Activated CD8-positive, alpha-beta memory T cell treated with anti-CD3 and anti-CD28 coated beads for 24 hours (primary cell): Measurements from ENCODE around the gene GALNTL6.
"Not testable (repeated sequence)": the region's sequence is repeated elsewhere in the genome, so short reads cannot be mapped to it uniquely, and the experiment has no call there.

Experiments used
- DNase-seq: peaks from one replicate; pipeline ENCODE4 v3.0.0-alpha.2; 2020

Gene GALNTL6

DNA sequence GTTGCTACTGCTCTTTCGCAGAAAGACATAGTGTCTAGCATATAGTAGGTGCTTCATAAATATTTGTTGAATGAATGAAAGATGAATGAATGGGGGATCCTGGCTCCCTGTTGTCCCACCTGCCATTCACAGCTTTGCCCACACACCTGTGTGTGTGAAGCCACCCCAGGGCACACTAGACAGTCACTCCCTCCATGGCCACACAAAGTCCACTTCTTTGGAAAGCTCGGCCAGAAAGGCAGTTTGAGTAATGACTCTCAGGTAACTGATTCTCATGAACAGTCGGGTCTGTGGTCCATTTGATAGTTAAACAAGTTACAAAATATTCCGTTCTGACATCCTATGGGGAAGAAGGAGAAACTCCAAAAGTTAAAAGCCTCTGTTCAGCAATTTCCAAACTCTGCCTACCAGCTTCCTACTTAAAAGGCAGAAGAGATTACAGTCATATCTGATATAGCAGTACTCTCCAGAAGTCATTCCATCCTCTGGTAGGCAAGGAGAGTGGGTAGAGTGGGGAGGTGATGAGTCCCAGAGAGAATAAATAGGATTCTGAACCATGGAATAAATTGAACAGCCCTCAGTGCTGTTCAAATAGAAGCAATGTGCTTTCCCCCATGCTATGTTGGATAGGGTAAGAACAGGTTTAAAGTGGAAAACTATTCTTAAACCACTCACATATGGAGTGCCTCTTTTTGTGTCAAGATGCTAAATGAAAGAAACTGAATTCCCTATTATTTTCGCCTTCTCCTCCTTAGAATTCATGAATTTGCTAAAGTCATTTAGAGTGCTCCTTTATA, 1150.5 kb downstream of the GALNTL6 start:
- DNase-seq = no peak

DNA sequence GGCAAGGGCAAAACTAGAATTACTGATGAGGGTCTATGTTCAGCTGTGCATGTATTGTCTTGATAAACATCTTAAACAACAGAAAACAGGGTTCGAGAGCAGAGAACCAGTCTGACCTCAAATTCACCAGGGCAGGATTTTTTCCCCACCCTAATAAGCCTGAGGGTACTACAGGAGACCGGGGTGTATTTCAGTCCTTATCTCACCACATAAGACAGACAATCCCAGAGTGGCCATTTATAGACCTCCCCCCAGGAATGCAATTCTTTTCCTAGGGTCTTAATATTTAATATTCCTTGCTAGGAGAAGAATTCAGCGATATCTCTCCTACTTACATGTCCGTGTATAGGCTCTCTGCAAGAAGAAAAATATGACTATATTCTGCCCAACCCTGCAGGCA, 1157.0 kb downstream of the GALNTL6 start:
- DNase-seq = not testable (repeated sequence)

DNA sequence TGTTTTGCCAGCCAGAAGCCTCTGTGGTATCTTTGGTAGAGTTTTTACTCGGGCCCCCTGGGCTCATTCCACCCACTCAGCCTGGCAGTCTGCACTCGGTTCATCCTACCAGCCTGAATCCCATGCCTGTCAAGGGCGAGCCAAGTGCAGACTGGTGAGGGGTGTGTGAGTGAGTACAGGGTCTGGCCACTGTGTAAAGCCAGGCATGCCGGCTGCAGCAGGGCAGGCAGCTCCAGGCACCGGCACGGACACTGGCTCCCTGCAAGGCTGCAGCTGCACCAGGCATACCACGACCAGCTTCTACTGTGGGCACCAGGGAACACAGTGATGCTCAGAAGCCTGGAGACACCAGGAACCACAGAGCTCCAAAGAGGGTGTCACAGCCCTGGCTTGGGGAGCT, 1161.4 kb downstream of the GALNTL6 start:
- no peak for DNase-seq

- DNase-seq = no peak
Measured at GRCh38 chr4:172975651-172976229, 1162.5 kb downstream of the GALNTL6 start.

- DNase-seq = not testable (repeated sequence)
Measured at GRCh38 chr4:172977491-172978041, 1164.4 kb downstream of the GALNTL6 start.

GRCh38 chr4:172978848-172979247, 1165.6 kb downstream of the GALNTL6 start:
- DNase-seq = no peak

DNA sequence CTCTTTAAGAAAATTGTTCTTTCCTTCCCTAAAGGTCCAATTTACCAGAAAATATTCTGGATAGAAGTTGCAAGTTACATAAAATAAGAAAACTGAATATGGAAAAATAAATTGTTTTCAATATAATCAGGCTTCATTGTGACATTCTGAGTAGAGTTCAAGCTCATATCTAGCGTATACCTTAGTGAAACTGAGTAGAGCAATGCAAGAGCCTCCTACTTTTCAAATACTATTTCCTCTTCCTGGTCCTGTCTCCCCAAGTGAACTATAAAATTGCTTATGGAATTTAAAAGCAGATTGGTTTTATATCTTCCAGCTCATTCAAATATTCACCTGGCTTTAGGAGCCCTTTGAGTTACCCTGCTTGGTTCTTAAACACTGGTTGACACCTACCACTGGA, 1166.1 kb downstream of the GALNTL6 start:
- no peak for DNase-seq

GRCh38 chr4:172980219-172980618, 1167.0 kb downstream of the GALNTL6 start:
- DNase-seq = no peak

DNA sequence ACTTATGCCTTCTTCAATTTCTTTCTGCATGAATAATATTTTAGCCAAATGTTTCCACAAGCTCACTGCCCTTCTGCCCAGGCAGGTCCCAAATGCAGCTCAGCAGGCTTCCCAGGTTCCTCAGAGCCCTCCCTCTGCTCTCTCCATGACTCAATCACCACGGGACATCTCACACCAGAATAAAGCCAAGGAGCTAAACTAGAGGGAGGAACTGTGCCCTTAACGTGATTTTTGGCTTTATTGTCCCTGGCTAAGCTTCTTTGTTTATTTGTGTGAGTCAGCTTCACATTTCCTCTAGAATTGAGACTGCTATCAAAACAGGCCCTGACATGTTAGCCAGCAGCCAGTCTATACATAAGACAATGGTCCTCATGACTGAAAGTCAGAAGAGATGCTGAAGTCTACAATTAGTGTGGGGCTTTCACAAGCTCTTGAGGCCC, 1169.0 kb downstream of the GALNTL6 start:
- DNase-seq = no peak

DNA sequence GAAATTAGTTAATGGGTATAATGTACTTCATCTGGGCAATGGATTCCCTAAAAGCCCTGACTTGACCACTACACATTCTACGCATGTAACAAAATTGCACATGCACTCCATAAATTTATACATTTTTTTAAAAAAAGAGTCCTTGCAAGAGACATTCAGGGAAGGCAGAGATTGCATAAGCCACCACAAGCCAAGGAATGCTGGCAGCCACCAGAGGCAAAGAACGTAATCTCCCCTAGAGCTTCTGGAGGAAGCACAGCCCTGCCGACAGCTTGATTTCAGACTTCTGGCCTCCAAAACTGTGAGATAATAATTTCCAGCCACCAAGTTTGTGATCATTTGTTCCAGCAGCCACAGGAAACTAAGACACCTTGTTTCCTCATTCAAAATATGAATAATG, 1169.8 kb downstream of the GALNTL6 start:
- DNase-seq = no peak

- DNase-seq = no peak
Measured at GRCh38 chr4:172983631-172984030, 1170.4 kb downstream of the GALNTL6 start.

GRCh38 chr4:172985552-172985951, 1172.3 kb downstream of the GALNTL6 start:
- DNase-seq = no peak

DNA sequence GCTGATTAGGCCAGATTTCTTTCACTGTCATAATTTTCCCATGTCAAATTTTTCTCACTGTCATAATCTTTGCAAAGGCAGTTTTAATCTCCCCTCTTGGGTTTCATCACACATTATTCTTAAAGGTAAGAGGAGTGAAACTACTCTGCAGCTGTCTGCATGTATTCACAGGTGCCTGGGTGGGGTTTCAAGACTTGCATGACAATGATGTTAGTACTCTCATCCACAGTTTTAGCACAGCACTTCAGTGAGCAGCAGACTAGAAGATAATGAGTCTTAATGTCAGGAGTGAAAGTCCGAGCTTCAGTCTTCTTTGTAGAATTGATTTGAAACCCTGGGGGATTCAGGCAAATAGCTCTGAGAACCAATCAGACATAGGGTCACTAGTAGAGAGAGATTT, 1172.9 kb downstream of the GALNTL6 start:
- DNase-seq = no peak

- DNase-seq = no peak
Measured at GRCh38 chr4:172989984-172990820, 1177.0 kb downstream of the GALNTL6 start.

DNA sequence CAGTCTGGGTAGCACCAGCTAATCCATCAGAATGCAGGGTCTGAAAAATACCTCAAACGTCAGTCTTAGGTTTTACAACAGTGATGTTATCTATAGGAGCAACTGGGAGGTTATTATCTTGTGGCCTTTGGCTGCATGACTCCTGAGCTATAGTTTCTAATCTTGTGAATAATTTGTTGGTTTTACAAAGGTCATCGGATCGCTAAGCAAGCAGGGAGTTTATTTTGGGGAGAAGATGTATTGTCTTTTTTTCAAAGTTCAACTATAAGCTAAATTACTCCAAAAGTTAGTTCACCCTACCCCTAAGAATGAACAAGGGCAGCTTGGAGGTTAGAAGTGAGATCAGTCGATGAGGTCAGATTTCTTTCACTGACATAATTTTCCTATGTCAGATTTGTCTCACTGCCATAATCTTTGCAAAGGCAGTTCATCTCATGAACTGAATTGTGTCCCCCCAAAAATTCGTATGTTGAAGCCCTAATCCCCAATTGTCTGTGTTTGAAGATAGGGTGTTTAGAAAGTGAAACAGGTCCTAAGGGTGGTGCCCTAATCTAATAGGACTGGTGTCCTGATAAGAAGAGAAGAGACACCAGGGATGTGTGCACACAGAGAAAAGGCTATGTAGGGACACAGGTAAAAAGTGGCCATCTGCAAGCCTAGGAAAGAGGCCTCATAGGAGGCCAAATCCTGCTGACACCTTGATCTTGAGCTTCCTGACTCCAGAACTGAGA, 1179.6 kb downstream of the GALNTL6 start:
- no peak for DNase-seq

DNA sequence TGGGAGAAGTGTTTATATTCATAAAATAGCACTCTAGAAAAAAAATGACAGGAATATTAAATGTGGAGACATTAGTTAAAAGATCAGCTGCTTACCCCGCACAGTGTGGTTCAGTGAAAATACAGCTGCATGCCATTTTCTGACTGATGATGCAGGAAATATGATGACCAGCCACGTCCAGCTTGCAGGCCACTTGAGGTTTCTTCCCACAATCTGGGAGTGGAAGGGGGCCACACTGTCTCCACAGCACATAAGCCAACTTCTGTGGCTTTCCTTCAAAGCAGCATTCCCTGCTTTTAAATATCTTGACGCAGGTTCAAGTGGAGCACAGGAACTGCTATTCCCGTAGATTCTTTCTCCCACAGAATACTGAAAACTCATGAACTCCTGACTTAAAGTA, 1182.0 kb downstream of the GALNTL6 start:
- no peak for DNase-seq

DNA sequence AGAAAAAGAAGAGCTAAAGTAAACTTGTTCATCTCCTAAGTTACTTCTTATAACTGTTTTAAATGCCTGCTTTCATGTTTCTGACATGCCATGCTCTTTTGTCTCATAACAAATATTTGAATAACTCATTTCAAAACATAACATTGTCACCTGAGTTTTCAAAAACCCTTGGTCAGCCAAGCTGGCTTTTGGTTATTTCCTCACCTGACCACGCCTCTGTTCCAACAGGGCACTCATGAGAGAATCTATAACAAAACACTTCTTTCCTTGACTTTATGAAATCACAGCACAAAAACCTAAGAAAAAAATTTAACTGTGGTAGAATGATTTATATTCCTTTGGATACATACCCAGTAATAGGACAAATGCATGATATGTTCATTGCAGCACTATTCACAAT, 1182.5 kb downstream of the GALNTL6 start:
- no peak for DNase-seq

DNA sequence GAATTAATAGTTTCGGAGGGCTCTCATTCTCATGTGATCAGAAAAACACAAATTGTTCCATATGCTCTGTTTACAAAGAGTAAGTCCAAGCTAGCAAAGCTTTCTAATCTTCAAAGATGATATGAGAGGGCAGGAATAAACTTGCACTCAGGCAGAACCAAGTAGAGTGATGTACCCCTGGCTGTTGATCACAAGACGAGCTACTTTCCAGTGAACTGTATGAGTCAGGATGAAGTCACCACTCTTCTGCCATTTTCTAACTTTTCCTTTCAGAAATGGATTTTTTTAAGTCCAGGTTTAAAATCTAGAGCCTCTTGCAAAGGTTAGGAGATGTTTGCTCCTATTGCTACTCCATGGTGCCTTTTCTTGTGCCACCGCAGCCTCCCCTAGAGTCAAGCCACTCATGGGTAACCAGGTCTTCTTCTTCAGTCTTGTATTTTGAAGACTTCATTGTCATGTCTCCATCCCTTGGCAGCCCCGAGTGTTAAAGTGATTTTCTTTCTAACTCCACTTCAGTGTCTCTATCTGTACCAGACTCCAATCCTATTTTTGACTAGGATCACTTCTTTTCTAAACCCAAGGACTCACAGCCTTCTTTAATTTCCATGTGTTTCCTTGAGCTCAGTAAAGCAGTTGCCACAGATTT, 1183.5 kb downstream of the GALNTL6 start:
- no peak for DNase-seq

- DNase-seq = no peak
Measured at GRCh38 chr4:172997217-172997609, 1184.0 kb downstream of the GALNTL6 start.

DNA sequence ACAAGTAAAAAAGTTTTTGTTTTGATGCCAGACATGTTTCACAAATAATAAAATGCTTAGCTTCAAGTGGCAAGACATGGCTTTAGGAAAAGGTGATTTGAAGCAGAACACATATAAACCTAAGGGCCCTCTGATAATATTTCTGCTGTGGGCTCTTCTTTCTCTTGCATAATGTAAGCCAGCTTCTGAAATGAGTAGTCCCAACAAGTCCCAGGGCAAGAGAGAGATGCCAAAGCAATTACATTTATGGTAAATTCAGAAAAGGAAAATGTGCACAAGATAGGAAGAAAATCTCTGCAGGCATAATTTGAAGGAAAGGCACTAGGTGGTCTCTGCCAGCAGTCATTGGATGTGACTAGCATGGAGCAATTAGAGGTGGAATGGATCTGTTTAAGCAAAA, 1184.7 kb downstream of the GALNTL6 start:
- no peak for DNase-seq

- DNase-seq = no peak
Measured at GRCh38 chr4:172998527-172999469, 1185.6 kb downstream of the GALNTL6 start.
